H1 (cell line): Measurements from ENCODE around the gene DCN. TPM values are rescaled to one million over a fixed set of nuclear protein-coding genes. Genes with fewer than 3 reads are reported as not detected.

Experiments
- CTCF ChIA-PET: fragments of 300-600 bp; sonication (Branson Sonifier 250); formaldehyde crosslinking; loops from one replicate; lab custom pipeline; 2021; ENCODE audit not compliant: partially characterized antibody; lab: Charles Lee
- POLR2A ChIA-PET: fragments of 300-600 bp; sonication (Branson Sonifier 250); formaldehyde crosslinking; loops from one replicate; lab custom pipeline; 2021; ENCODE audit warnings: inconsistent platforms; ENCODE audit not compliant: partially characterized antibody; lab: Charles Lee
- DNase-seq, 2 experiments: peaks; one replicate each; pipeline versions ENCODE4 v3.0.0 to v3.0.0-alpha.2; 2010 to 2022; ENCODE audit warnings: low spot score in 2 of 2, low read depth in 1 of 2, mixed read lengths in 1 of 2
- FAIRE-seq: peaks from 2 replicates; lab custom pipeline; 2011; peaks lifted over from hg19 to GRCh38; lab: Jason Lieb, UNC
- H2AFZ ChIP-seq: 2 replicates; pipeline ENCODE4 v1.8.1; 2012; ENCODE audit warnings: low read length, inconsistent platforms
- H2AK5ac ChIP-seq: 2 replicates; pipeline ENCODE4 v1.6.1; 2013; ENCODE audit warnings: low read depth, low read length
- H2BK120ac ChIP-seq: replicated peaks from 2 replicates; pipeline ENCODE3; 2013; ENCODE audit warnings: low read depth, low read length, inconsistent platforms
- H2BK12ac ChIP-seq: 2 replicates; pipeline ENCODE4 v1.6.1; 2013; ENCODE audit warnings: low read depth, low read length
- H2BK15ac ChIP-seq: 2 replicates; pipeline ENCODE4 v1.6.1; 2013; ENCODE audit warnings: low read length
- H2BK20ac ChIP-seq: 2 replicates; pipeline ENCODE4 v1.6.1; 2013; ENCODE audit warnings: low read length
- H2BK5ac ChIP-seq: 2 replicates; pipeline ENCODE4 v1.6.1; 2013; ENCODE audit warnings: low read depth, low read length
- H3K14ac ChIP-seq: 2 replicates; pipeline ENCODE4 v1.6.1; 2013; ENCODE audit warnings: inconsistent platforms; ENCODE audit not compliant: insufficient read length
- H3K18ac ChIP-seq: 2 replicates; pipeline ENCODE4 v1.6.1; 2013; ENCODE audit warnings: low read length; ENCODE audit errors: extremely low read depth
- H3K23ac ChIP-seq: 2 replicates; pipeline ENCODE4 v1.6.1; 2013; ENCODE audit warnings: inconsistent platforms; ENCODE audit not compliant: insufficient read length
- H3K23me2 ChIP-seq: 2 replicates; pipeline ENCODE4 v1.6.1; 2013; ENCODE audit warnings: low read depth, low read length
- H3K27ac ChIP-seq: 2 replicates; pipeline ENCODE4 v1.6.1; 2011; ENCODE audit warnings: low read depth, low read length, inconsistent platforms
- H3K27me3 ChIP-seq, 4 experiments: replicated peaks in 1 of 4; 1 replicate in 1 of 4; 2 replicates in 3 of 4; pipeline versions ENCODE4 v1.6.1 to v1.8.1; 2011 to 2013; ENCODE audit warnings: low read length in 3 of 4, mild to moderate bottlenecking in 3 of 4, inconsistent platforms in 2 of 4, mixed read lengths in 2 of 4, moderate library complexity in 1 of 4; ENCODE audit not compliant: control insufficient read depth in 3 of 4, insufficient read depth in 3 of 4; ENCODE audit errors: extremely low read depth in 1 of 4
- H3K36me3 ChIP-seq, 4 experiments: 2 replicates each; pipeline versions ENCODE4 v1.6.1 to v1.8.1; 2011 to 2013; ENCODE audit warnings: mild to moderate bottlenecking in 4 of 4, low read length in 3 of 4, moderate library complexity in 2 of 4, control low read depth in 1 of 4, inconsistent platforms in 1 of 4; ENCODE audit not compliant: insufficient read depth in 4 of 4, control insufficient read depth in 2 of 4
- H3K4ac ChIP-seq: replicated peaks from 2 replicates; pipeline ENCODE3; 2013; ENCODE audit warnings: low read length, low read depth, mixed read lengths, inconsistent platforms; ENCODE audit not compliant: insufficient read length
- H3K4me1 ChIP-seq, 4 experiments: replicated peaks in 1 of 4; 1 replicate in 1 of 4; 2 replicates in 3 of 4; pipeline versions ENCODE4 v1.6.1 to v1.8.1; 2011 to 2013; ENCODE audit warnings: low read length in 3 of 4, inconsistent platforms in 2 of 4, mixed read lengths in 1 of 4; ENCODE audit not compliant: insufficient read depth in 4 of 4, control insufficient read depth in 3 of 4
- H3K4me2 ChIP-seq, 2 experiments: 2 replicates each; pipeline versions ENCODE4 v1.6.1 to v1.8.1; 2011 to 2013; ENCODE audit warnings: low read depth in 2 of 2, low read length in 2 of 2, control low read depth in 1 of 2, inconsistent platforms in 1 of 2, mild to moderate bottlenecking in 1 of 2; ENCODE audit not compliant: insufficient read depth in 1 of 2
- H3K4me3 ChIP-seq, 4 experiments: fragments of 200-600, 300-600 bp in 1 of 4; sonication (generic), shearing (Covaris generic), sonication (Bioruptor Twin) in 1 of 4; 2 replicates each; pipeline versions ENCODE4 v1.5.1 to v1.8.1; 2011 to 2016; ENCODE audit warnings: low read length in 4 of 4, low read depth in 3 of 4, control low read depth in 2 of 4, inconsistent platforms in 2 of 4, mild to moderate bottlenecking in 2 of 4, mixed read lengths in 1 of 4, moderate library complexity in 1 of 4; ENCODE audit not compliant: insufficient read depth in 2 of 4; ENCODE audit errors: extremely low read depth in 1 of 4
- H3K56ac ChIP-seq: replicated peaks from 2 replicates; pipeline ENCODE3; 2013; ENCODE audit warnings: low read depth, mild to moderate bottlenecking, mixed read lengths, low read length, inconsistent platforms; ENCODE audit not compliant: insufficient read length
- H3K79me1 ChIP-seq: 2 replicates; pipeline ENCODE4 v1.6.1; 2013; ENCODE audit warnings: low read depth, low read length, control low read depth
- H3K79me2 ChIP-seq, 2 experiments: 2 replicates each; pipeline versions ENCODE4 v1.6.1 to v1.8.1; 2012 to 2013; ENCODE audit warnings: low read length in 2 of 2, mild to moderate bottlenecking in 2 of 2, inconsistent platforms in 1 of 2; ENCODE audit not compliant: insufficient read depth in 2 of 2, control insufficient read depth in 1 of 2
- H3K9ac ChIP-seq, 4 experiments: replicated peaks in 1 of 4; 1 replicate in 1 of 4; 2 replicates in 3 of 4; pipeline versions ENCODE4 v1.6.1 to v1.8.1; 2011 to 2013; ENCODE audit warnings: low read depth in 3 of 4, low read length in 3 of 4, control low read depth in 2 of 4, mild to moderate bottlenecking in 2 of 4, moderate library complexity in 2 of 4, inconsistent platforms in 1 of 4; ENCODE audit errors: extremely low read depth in 1 of 4
- H3K9me3 ChIP-seq, 2 experiments: 2 replicates each; pipeline versions ENCODE4 v1.6.1 to v1.8.1; 2012 to 2013; ENCODE audit warnings: mild to moderate bottlenecking in 2 of 2, moderate library complexity in 2 of 2, control low read depth in 1 of 2, inconsistent platforms in 1 of 2, low read depth in 1 of 2, low read length in 1 of 2, mixed read lengths in 1 of 2; ENCODE audit not compliant: insufficient read depth in 2 of 2
- H4K20me1 ChIP-seq, 2 experiments: replicated peaks in 1 of 2; 2 replicates each; pipeline versions ENCODE3 to v1.8.1; 2011 to 2013; ENCODE audit warnings: inconsistent platforms in 2 of 2, low read length in 2 of 2, mild to moderate bottlenecking in 1 of 2; ENCODE audit not compliant: insufficient read depth in 2 of 2, control insufficient read depth in 1 of 2
- H4K5ac ChIP-seq: 2 replicates; pipeline ENCODE4 v1.6.1; 2013; ENCODE audit warnings: low read length, low read depth, mixed read lengths, inconsistent platforms; ENCODE audit not compliant: insufficient read length
- H4K8ac ChIP-seq: 2 replicates; pipeline ENCODE4 v1.8.0; 2013; ENCODE audit warnings: mild to moderate bottlenecking, moderate library complexity, low read length, inconsistent platforms; ENCODE audit not compliant: insufficient read depth; ENCODE audit errors: extremely low read depth
- H4K91ac ChIP-seq: replicated peaks from 2 replicates; pipeline ENCODE3; 2013; ENCODE audit warnings: low read length, mixed read lengths, inconsistent platforms; ENCODE audit not compliant: insufficient read length
- BRCA1 ChIP-seq: IDR thresholded peaks from 2 replicates; pipeline ENCODE4 v1.6.1; 2012; ENCODE audit warnings: low read depth, low read length, improper control_type of control experiment
- CBX5 ChIP-seq: fragments of 300-800, 300-1000 bp; sonication (generic); IDR thresholded peaks from 2 replicates; pipeline ENCODE4 v1.7.1; 2016; ENCODE audit warnings: antibody characterized with exemption, low read length, low read depth
- CHD2 ChIP-seq: IDR thresholded peaks from 2 replicates; pipeline ENCODE4 v1.6.1; 2012; ENCODE audit warnings: low read length, improper control_type of control experiment
- MAFK ChIP-seq: IDR thresholded peaks from 2 replicates; pipeline ENCODE4 v1.6.1; 2012; ENCODE audit warnings: low read depth, mild to moderate bottlenecking, improper control_type of control experiment, low read length
- PHF8 ChIP-seq: fragments of 200-600 bp; sonication (generic); conservative IDR thresholded peaks from 2 replicates; pipeline ENCODE4 v1.7.1; 2012; ENCODE audit warnings: low read depth, mild to moderate bottlenecking, inconsistent platforms, low read length, moderate library complexity
- RAD21 ChIP-seq, 2 experiments: IDR thresholded peaks in 1 of 2; conservative IDR thresholded peaks in 1 of 2; 2 replicates each; pipeline ENCODE4 v1.6.1; 2011; ENCODE audit warnings: low read depth in 2 of 2, low read length in 2 of 2, improper control_type of control experiment in 1 of 2, inconsistent platforms in 1 of 2, mild to moderate bottlenecking in 1 of 2, moderate library complexity in 1 of 2
- SIRT6 ChIP-seq: IDR thresholded peaks from one replicate; pipeline ENCODE4 v1.7.1; 2012; ENCODE audit warnings: low read length, inconsistent platforms
- polyA plus RNA-seq, 7 experiments: library from polyadenylated mRNA; depleted of rRNA in 3 of 7; stranded (reverse) in 5 of 7; unstranded in 2 of 7; fragments of >200 nt in 5 of 7; fragments of 200-250 nt in 2 of 7; gene quantifications; 1 replicate in 5 of 7; 2 replicates in 1 of 7; 4 replicates in 1 of 7; pipeline versions ENCODE4 v1.2.1 to v1.2.3, GENCODE V29; 2011 to 2013; ENCODE audit warnings: missing spikeins in 2 of 7, mixed read lengths in 2 of 7
- total RNA-seq: library from RNA; stranded (reverse); fragmentation: NEBNext Ultra II Directional; extraction: Animal tissue kit (Norgen Biotek cat#: 25700); gene quantifications from 2 replicates; pipeline ENCODE4 v1.2.1, GENCODE V29; 2021
- TF ChIP-seq, protein P1 (sequence below): IDR thresholded peaks from 2 replicates; pipeline ENCODE4 v1.6.1; 2012; ENCODE audit warnings: low read length, inconsistent platforms
- TF ChIP-seq, protein P2 (sequence below): IDR thresholded peaks from 2 replicates; pipeline ENCODE4 v1.6.1; 2012; ENCODE audit warnings: inconsistent platforms

The DCN gene
- total and polyA plus RNA-seq, 2 of the 8 experiments (the other 6 are each of a cell fraction or from before 2014, with no cell fraction given), result not detected

DNA sequence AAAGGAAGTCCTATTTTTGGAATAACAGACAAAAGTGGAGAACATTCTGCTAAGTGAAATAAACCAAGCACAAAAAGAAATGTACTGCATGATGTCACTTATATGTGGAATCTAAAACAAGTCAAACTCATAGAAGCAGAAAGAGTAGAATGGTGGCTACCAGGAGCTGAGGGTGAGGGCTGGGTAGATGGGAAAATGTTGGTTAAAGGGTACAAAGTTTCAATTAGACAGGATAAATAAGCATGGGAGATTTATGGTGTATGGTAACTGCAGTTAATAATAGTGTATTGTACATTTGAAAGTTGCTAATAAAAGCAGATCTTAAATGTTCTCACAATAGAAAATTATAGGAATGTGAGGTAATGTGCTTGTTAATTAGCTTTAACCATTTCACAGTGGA, 84.2 kb downstream of the DCN start:
- Histone ChIP-seq H3K4me1 (no peaks in the 10 kb centered on the region), H3K27ac (no peak overlapping the region), H2BK15ac (no peak overlapping the region), H3K9ac (no peak overlapping the region), H4K20me1 (no peaks in the 10 kb centered on the region), H2BK5ac (no peak overlapping the region), H3K27me3 (no peaks in the 10 kb centered on the region), H3K9me3 (no peaks in the 10 kb centered on the region), H2AK5ac (no peak overlapping the region), H3K18ac (no peak overlapping the region), H3K4ac (no peak overlapping the region), H3K23ac (no peak overlapping the region), H3K79me1 (no peaks in the 10 kb centered on the region), H4K8ac (no peak overlapping the region), H2BK20ac (no peak overlapping the region), H4K5ac (no peak overlapping the region), H3K14ac (no peak overlapping the region), H3K4me2 (no peak overlapping the region), H3K23me2 (no peaks in the 10 kb centered on the region), H3K4me3 (no peak overlapping the region), H3K36me3 (no peaks in the 10 kb centered on the region), H4K91ac (no peak overlapping the region), H2BK12ac (no peak overlapping the region), H2AFZ (no peak overlapping the region), H2BK120ac (no peak overlapping the region), H3K79me2 (no peaks in the 10 kb centered on the region), H3K56ac (no peak overlapping the region)
- CTCF ChIA-PET, result interaction anchor here (3.5 kb wide), 1 partner anchor 10 kb away, joined by 21 read pairs; no protein-coding TSS in a partner anchor
- FAIRE-seq (no peak), DNase-seq (no peak)
- POLR2A ChIA-PET, result no interaction called here
- TF ChIP-seq, protein P1, sequence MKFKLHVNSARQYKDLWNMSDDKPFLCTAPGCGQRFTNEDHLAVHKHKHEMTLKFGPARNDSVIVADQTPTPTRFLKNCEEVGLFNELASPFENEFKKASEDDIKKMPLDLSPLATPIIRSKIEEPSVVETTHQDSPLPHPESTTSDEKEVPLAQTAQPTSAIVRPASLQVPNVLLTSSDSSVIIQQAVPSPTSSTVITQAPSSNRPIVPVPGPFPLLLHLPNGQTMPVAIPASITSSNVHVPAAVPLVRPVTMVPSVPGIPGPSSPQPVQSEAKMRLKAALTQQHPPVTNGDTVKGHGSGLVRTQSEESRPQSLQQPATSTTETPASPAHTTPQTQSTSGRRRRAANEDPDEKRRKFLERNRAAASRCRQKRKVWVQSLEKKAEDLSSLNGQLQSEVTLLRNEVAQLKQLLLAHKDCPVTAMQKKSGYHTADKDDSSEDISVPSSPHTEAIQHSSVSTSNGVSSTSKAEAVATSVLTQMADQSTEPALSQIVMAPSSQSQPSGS, result no peak
- no peak for TF ChIP-seq CHD2
- no peak for TF ChIP-seq CBX5
- TF ChIP-seq MAFK, result no peak
- no peak for TF ChIP-seq BRCA1
- no peak for TF ChIP-seq RAD21 (IDR thresholded peaks at IDR 0.05 in 1 of 2, conservative IDR thresholded peaks at IDR 0.05 in 1 of 2; ENCODE audit: low read depth in 2 of 2, low read length in 2 of 2)
- no peak for TF ChIP-seq SIRT6
- TF ChIP-seq, protein P2, sequence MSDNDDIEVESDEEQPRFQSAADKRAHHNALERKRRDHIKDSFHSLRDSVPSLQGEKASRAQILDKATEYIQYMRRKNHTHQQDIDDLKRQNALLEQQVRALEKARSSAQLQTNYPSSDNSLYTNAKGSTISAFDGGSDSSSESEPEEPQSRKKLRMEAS, result no peak
- TF ChIP-seq PHF8, result no peak
